Bone marrow (tissue), 2 donors: ENCODE results near the gene TIMP2.
"Not testable (repeated sequence)": the region's sequence is repeated elsewhere in the genome, so short reads cannot be mapped to it uniquely, and the experiment has no call there.

Experiments used
- DNase-seq, 2 donors: peaks; one replicate each; lab custom pipeline; 2025; lab: John Stamatoyannopoulos, UW

Gene TIMP2

DNA sequence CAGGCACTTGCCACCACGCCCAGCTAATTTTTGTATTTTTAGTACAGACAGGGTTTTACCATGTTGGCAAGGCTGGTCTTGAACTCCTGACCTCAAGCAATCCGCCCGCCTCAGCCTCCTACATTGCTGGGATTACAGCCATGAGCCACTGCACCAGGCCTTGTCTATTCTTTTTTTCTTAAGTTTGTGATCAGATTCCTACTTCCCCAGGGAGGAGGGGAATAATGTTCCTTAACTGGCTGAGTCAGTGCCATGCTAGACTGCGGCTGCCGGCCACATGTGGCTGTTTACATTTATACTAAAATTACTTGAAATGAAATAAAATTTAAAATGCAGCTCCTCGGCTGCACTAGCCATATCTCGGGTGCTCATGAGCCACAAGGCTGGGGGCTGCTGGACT is 56.8 kb downstream of the TIMP2 start:
- no peak for DNase-seq

GRCh38 chr17:78867046-78867445 is 58.1 kb downstream of the TIMP2 start:
- DNase-seq: not testable (repeated sequence)

GRCh38 chr17:78865682-78866390 is 59.4 kb downstream of the TIMP2 start:
- DNase-seq: peak; percentile 31 to 32

DNA sequence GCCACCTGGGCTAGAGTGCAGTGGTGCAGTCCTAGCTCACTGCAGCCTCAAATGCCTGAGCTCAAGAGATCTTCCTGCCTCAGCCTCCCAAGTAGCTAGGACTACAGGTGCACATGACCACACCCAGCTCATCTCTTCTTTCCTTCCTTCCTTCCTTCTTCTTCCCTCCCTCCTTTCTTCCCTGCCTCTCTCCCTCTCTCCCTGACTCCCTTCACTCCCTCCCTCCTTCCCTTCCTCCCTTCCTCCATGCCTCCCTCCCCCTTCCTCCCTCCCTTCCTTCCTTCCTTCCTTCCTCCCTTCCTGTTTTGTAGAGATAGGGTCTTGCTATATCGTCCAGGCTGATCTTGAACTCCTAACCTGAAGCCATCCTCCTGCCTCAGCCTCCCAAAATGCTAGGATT is 61.1 kb downstream of the TIMP2 start:
- no peak for DNase-seq

DNA sequence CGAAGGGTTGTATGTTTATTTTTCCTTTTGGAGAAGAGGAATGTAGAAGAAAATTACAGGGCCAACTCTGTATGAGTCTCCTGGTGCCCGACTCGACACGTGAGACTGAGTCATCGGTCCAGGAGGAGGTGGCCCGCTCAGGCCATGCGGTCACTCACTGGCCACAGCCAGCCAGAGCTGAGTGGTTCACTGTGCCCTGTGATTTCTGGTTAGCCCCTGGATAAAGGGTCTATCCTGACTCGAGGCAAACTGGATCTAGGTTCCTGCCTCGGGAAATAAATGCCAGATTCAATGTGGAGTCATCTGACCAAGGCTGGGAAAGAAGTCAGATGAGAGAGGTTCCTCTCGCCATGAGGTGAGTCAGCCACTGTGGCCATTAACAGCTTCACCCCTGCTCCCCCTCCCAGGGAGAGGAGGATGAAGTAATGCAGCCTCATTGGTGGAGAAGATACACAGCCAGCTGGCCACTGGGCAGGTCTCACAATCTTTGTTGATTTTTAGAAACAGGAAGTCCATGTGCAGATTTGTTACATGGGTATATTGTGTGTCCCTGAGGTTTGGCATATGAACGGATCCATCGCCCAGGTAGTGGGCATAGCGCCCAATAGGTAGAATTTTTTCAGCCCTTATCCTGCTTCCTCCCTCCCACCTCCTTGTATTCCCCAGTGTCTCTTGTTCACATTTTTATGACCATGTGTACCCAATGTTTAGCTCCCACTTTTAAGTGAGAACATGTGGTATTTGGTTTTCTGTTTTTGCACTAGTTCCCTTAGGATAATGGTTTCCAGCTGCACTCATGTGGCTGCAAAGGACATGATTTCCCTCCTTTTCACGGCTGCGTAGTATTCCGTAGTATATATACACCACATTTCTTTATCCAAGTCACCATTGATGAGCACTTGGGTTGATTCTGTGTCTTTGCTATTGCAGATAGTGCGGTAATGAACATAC is 62.8 kb downstream of the TIMP2 start:
- peak in 1 of 2 donors; percentile 52 for DNase-seq

- DNase-seq: no peak
Measured at GRCh38 chr17:78861229-78861628, 64.0 kb downstream of the TIMP2 start.

DNA sequence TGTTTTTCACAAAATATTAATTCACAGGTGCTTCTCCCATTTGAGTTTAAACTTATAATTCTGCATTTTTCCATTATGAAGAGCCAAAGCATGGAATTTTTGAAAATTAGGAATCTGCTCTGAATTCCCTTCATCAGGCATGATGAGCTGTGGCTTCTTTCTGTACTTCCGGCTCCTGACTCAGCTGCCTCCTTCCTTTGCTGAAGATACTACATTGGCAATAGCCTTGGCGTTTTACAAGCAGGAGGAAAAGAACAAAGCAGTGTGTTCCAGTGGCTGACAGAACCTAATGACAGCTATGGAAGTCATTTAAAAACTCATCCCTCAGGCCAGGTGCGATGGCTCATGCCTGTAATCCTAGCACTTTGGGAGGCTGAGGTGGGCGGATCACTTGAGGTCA is 66.1 kb downstream of the TIMP2 start:
- DNase-seq: no peak

- DNase-seq: no peak
Measured at GRCh38 chr17:78857266-78857665, 67.9 kb downstream of the TIMP2 start.

DNA sequence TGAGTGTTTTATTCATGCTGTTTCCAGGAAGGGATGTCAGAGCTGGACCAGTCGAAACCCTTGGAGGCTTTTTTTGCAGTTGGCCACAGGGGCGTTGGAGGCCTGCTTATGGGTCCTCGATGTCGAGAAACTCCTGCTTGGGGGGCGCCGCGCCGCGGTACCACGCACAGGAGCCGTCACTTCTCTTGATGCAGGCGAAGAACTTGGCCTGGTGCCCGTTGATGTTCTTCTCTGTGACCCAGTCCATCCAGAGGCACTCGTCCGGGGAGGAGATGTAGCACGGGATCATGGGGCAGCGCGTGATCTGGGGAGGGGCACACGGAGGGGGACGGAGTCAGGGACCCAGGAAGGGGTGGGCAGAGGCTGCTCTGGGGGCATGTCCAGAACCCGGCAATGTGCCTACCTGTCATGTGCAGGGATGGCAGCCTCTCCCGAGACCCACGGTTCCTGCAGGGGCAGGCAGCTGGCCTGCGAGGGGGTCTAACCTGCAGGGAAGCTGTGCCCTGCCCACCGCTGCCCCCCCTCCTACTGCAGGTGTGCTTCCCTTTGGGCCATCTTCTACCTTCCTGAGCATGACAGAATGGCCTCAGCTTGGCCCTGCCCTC is 69.5 kb downstream of the TIMP2 start:
- no peak for DNase-seq

DNA sequence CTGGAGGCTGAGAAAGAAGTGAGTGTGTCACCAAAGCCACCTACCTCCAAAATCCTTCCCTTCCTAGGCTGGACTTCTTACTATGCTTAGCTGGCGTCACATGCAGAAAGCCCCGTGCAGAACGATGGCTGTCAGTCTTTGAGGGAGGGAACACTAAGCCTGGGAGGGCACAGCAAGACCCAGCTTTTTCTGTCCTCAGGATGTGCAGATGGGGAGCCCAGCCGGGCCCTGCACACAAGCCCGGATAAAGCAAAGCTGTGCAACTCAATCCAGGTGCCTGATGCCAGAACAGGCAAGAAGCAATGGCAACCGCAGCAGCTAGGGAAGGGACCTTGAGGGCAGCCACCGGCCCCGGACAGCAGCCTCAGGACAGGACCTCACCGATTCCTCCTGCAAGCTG is 70.7 kb downstream of the TIMP2 start:
- no peak for DNase-seq

DNA sequence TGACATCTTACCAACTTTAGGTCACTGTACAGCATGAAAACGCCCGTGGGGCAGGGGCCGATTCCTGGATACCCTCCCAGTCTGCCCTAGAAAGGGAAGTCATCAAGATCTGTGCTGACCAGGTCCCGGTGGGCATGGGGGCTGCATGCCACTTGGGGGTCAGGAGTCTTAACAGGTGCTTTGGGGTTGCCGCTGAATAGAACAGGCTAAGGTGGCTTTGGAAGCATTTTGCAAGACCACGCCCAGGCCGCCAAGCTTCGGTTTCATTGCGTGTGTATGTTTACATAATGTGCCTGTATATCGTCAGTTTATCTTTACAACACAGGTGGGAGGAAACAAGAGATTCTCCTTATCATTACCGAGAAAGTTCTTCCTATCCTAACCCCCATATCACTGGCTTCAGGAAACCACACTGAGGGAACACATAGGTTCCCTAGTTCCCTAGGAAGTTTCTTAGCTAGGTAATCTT is 71.2 kb downstream of the TIMP2 start:
- no peak for DNase-seq

DNA sequence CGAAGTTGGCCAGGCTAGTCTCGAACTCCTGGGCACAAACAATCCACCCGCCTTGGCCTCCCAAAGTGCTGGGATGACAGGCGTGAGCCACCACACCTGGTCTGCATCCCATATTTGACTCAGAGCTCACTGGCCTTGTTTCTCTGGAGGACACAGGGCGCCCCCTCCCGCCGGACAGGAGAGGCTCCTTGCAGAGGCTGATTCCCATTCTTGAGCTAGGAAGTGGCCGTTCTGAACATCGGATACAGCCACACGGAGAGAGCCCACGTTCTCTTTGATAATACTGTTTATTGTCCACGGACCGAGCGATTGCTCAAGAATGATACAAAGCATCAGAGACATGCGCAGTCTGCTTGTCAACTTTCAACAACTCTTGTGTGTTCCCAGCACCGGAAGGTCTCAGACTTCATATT is 72.5 kb downstream of the TIMP2 start:
- no peak for DNase-seq

- no peak for DNase-seq
Measured at GRCh38 chr17:78849026-78849425, 76.2 kb downstream of the TIMP2 start.

DNA sequence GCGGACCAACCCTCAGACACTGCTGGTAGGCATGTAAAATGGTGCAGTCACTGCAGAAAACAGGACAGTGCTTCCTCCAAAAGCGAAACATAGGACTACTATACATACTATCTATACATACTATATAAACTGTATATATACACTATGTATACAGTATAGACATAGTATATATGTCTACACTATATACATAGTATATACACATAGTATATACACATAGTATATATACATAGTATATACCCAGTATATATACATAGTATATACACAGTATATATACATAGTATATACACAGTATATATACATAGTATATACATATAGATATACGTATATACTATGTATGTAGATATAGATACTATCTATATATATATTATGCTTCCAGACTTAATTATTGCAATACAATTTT is 78.1 kb downstream of the TIMP2 start:
- DNase-seq: no peak

DNA sequence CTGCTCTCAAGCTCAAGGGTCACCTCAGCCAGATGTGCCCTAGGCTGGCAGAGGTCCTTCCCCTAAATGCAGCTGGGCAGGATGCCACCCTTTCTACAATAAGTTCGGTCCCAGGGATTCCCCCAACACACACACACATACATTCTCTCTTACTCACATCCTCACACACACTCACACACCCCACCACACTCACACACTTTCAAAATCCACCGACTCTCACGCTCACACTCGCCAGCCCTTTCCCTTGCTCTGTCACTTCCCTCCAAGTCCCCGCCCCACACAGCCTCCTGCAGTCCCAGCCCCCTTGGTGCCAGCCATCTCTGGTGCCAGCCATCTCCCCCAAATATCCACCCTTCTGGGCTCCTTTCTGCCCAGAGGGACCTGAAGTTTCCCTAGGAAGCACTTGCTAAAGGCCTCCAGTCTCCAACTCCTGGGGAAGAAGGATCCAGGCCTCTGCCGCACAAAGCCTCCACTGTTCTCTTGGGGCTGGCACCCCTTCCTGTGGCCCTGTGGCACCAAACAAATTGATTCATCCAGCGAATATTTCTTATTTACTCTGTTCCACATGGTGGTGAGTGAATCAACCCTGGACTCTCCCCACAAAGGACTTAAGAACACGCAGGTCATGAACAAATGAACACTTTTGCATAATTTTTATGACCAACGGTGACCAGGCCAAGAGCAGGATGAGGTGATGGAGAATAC is 80.7 kb downstream of the TIMP2 start:
- peak in 1 of 2 donors; percentile 65 for DNase-seq

DNA sequence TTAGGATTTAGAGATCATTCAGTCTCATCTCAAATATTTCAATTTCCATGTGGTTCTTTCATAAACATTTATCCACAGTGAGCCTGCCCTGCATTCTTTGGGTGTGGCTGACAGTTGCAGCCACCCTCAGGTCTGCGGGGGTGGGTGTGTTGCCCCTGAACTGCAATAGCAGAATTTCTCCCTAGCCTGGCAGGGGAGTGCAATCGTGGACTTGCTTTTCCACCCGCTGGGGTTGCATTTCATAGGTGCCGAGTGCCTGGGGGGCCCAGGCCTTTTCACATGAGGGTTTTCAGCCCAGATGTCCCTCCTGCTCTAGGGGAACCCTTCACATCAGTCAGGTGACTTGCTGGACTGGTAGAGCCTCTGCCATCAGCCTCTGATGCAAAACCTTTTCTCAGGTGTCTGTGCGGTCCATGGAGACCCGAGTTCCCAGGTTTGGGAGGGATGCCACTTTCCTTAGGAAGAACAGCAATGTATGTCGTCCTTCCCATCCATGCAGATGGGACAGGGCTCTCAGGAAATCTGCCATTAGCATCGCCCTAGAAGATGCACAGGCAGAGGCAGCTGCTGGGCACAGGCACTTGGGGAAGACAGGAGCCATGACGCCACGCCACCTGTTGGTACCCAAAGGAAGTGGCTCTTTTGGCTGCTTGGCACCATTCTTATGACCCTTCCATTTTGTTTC is 82.2 kb downstream of the TIMP2 start:
- DNase-seq: no peak

DNA sequence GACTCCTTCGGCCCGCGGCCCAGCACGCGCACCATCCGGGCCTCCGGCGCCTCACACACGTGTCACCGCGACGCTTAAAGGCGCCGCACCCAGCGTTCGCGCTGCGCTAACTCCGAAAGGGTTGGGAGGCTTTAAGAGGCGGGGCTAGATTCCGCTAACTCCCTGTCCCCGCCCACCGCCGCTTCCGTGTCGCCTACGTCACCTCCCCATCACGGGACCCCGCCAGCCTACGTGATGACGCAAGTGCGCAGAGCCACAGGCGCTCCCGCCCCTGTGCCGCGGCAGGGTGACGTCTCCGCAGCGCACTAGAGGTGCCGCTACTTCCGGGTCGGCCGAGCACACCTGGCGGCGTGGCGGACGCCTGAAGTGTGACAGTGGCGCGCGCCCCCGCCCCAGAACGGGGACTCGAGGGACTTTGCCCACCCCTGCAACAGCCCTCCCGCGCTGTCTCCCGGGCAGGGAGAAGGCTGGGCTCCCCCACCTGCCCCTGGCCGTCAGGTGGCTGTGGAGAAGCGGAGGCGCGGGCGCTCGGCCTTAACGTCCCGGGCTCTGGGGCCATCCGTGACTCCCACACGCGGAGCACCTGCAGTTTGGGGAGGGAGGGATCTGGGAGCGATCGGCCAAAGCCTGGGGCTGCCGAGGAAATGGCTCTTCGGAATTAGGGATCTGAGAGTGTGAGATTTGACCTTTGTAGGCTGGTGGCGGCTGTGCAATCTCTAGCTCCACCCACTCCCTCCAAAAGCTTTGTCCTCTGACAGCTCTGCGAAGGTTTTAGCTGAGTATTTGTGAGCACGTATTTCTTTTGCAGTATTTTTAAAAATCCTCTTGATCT is 84.2 kb downstream of the TIMP2 start, which contains the start of gene USP36:
Gene USP36 (minus strand): TSS at position 35 of the 832 bp plus-strand sequence. CDS start 4,451 bp downstream, outside the sequence.
- peak; percentile 95 to 96 for DNase-seq

GRCh38 chr17:78840530-78840779 is 84.7 kb downstream of the TIMP2 start:
- DNase-seq: peak in 1 of 2 donors; percentile 63

- DNase-seq: no peak
Measured at GRCh38 chr17:78839762-78840529, 85.2 kb downstream of the TIMP2 start.

DNA sequence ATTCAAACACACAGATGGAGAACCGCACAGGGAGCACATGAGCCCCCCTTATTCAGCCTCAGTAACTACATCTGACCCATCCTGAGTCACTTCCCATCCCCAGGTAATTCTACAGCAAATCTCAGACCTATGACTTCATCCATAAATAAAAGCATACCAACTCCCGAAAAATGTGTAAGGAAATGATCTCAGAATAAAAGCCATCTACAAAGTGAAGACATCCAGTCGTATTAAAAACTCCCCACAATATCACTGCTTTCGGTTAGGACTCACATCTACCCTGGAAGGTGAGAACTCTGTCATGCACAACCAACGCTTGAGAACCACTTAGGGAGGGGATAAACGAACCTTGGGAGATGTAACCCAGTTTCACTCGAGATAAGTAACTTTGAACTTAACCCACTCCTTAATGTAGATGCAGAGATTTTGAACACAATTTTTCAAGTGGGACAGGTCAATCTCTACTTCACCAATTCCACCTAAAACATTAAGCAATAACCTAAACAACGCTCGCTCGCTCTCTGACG is 85.9 kb downstream of the TIMP2 start:
- no peak for DNase-seq
